Epithelial cell of esophagus (primary cell): ENCODE results near the gene FAM3A.

Experiments
- DNase-seq: peaks from one replicate; pipeline ENCODE4 v3.0.0; 2010; ENCODE audit warnings: low read depth
- H3K4me3 ChIP-seq: 2 replicates; pipeline ENCODE4 v1.5.1; 2011; ENCODE audit warnings: mild to moderate bottlenecking, low read length, control low read depth
- TF ChIP-seq, protein P1 (sequence below): IDR thresholded peaks from 2 replicates; pipeline ENCODE4 v1.5.1; 2011; ENCODE audit warnings: low read depth, mild to moderate bottlenecking, low read length, control low read depth, inconsistent platforms; ENCODE audit not compliant: insufficient read depth; ENCODE audit errors: missing control alignments

Gene FAM3A

GRCh38 chrX:154481195-154481594 lies 34.8 kb downstream of the FAM3A start:
- TF ChIP-seq, protein P1, sequence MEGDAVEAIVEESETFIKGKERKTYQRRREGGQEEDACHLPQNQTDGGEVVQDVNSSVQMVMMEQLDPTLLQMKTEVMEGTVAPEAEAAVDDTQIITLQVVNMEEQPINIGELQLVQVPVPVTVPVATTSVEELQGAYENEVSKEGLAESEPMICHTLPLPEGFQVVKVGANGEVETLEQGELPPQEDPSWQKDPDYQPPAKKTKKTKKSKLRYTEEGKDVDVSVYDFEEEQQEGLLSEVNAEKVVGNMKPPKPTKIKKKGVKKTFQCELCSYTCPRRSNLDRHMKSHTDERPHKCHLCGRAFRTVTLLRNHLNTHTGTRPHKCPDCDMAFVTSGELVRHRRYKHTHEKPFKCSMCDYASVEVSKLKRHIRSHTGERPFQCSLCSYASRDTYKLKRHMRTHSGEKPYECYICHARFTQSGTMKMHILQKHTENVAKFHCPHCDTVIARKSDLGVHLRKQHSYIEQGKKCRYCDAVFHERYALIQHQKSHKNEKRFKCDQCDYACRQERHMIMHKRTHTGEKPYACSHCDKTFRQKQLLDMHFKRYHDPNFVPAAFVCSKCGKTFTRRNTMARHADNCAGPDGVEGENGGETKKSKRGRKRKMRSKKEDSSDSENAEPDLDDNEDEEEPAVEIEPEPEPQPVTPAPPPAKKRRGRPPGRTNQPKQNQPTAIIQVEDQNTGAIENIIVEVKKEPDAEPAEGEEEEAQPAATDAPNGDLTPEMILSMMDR, result no peak
- DNase-seq, result no peak
- H3K4me3 ChIP-seq, result no peak overlapping the region

- peak within 1 kb of the TSS; percentile 45 for H3K4me3 ChIP-seq
- peak; percentile 88 for DNase-seq
- TF ChIP-seq, protein P1, result no peak
Measured at GRCh38 chrX:154478728-154479622, 37.1 kb downstream of the FAM3A start, which contains the start of gene LAGE3. Gene LAGE3 (minus strand): TSS chrX:154479281. CDS start chrX:154478915, 366 bp downstream.

DNA sequence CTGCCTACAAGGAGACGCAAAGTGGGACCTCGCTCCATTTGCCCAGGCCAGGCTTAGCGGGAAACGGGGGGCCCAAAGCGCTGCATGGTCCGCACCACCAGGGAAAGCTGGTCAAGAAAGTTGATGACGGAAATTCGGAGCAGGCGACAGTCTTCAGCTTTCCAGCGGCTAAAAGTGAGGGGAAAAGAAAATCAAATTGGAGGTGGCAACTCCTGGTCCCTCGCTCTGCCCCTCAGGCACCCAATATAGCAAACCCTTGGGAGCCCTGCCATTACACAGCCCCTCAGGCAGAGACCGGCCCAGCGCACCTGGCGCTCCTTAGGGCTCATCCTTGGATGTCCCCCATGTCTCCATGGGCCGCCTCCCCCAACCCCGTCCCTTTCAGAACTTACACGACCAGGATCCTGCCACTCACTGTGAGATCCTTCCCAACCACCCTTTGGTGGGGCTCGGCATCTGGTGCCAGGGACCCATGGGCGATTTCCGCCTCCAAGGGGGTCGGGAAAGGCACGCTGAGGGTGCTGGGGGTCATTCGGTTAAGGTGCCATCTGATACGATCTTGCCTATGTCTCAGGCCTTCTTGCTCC lies 38.0 kb downstream of the FAM3A start:
- DNase-seq, result no peak
- TF ChIP-seq, protein P1, result no peak
- peak overlapping the region; percentile 45 for H3K4me3 ChIP-seq

DNA sequence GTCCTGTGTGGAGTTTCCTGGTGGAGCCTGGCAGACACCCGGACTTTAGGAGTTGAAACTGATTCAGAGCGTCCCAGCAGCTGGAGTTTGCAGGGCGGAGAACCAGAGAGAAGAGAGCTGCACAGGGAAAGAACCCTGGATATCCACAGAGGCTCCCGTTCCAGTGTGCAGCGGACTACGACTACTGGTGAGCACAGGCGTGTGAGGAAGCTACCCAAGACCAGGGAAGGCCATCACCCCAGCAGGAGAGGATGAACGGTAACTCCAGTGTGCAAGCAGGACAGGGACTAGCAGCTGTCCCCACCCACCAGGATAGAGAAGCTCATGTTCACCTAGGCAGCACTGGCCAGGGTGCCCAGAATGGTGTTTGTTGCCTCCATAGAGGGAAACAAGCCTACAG lies 39.2 kb downstream of the FAM3A start:
- TF ChIP-seq, protein P1, result no peak
- no peak overlapping the region for H3K4me3 ChIP-seq
- no peak for DNase-seq

DNA sequence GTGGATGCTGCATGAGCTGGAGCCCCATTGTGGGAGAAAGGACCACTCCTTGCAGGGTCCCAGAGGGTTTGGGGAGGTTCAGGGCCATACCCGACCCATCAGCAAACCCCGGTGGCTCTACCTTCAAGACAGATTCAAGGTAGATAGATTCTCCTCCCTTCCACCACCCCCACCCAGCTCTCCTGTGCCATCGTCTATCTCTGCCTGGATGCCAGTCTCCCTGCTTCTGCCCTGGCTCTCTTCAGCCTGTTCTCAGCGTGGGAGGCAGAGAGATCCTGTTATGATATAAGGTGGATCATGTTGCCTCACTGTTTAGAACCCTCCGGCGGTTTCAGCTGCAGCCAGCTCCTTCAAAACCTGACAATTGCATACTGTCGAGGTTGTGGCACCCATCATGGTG lies 42.3 kb downstream of the FAM3A start:
- H3K4me3 ChIP-seq, result no peak overlapping the region
- TF ChIP-seq, protein P1, result no peak
- no peak for DNase-seq

DNA sequence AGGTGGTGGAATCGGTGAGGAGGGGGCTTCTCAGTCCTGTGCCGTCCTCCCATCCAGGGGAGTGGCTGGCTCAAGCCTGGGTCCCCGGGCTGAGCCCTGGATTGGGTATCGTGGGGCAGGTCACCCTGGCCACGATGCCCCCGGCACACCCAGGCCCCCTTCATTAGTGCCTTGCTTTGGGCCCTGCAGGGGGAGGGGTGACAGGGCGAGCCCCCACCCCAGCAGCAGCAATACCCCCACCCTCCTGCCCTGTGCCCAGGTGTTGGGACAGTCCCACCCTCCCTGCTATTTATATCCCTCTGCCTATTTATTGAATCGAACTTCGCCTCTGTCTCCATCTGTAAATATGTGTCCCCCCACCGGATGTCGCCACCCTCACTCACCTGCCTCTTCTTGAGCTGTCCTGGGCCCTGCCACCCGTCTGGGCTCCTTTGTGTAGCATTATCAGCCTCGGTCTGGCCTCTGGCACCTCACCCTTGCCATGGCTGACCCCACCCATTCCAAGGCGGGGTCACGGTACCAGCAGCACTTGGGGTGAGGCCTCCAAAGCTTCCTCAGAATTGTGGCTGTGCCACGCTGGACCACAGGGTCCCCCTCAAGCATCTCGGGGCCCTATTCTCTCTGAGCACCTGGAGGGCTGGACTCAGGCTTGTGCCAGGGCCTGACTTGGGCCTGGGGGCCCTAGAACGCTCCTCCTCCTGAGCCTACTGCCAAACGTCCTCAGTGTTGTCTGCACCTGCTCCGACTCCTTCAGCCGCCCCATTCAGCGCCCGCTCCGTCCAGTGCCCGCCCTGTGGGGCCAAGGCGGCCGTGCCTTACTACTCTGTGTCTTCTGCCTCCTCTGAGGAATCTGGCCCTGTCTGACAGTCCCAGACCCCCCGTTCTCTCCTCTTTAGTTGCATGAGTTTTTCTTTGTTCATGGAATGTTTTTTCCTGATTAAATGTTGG lies 43.1 kb downstream of the FAM3A start:
- no peak for DNase-seq
- TF ChIP-seq, protein P1, result no peak
- H3K4me3 ChIP-seq, result no peak overlapping the region
